IMR-90 (cell line): ENCODE results near the gene RASD2. TPM values are rescaled to one million over a fixed set of nuclear protein-coding genes. Genes with fewer than 3 reads are reported as not detected.

Experiments used
- ATAC-seq: fragments of 200-7000 bp; cut with Tn5 transposase; 2 replicates; pipeline ENCODE4 v1.9.1; 2020; ENCODE audit warnings: low read depth, mild to moderate bottlenecking, moderate library complexity
- BruUV-seq: library from RNA; stranded (reverse); fragments of 400-500 nt; replicated peaks from 2 replicates; lab custom pipeline; 2021; lab: Mats Ljungman, UMichigan
- CTCF ChIA-PET: fragments of 300-600 bp; formaldehyde crosslinking; extraction: SDS; loops from one replicate; lab custom pipeline; 2021; ENCODE audit warnings: antibody characterized with exemption; lab: Yijun Ruan, JAX
- POLR2A ChIA-PET: fragments of 300-600 bp; sonication (Branson Sonifier 250); formaldehyde crosslinking; loops from one replicate; lab custom pipeline; 2022; ENCODE audit warnings: antibody characterized with exemption; ENCODE audit not compliant: unreplicated experiment; lab: Charles Lee
- DNase-seq: peaks from one replicate; pipeline ENCODE4 v3.0.0; 2013
- H2AFZ ChIP-seq: replicated peaks from 2 replicates; pipeline ENCODE3; 2013; ENCODE audit warnings: low read length, mild to moderate bottlenecking; ENCODE audit not compliant: poor library complexity
- H2AK5ac ChIP-seq: 2 replicates; pipeline ENCODE4 v1.6.1; 2013; ENCODE audit warnings: low read depth, low read length, inconsistent platforms
- H2AK9ac ChIP-seq: replicated peaks from 2 replicates; pipeline ENCODE3; 2013; ENCODE audit warnings: mild to moderate bottlenecking, low read depth, low read length, moderate library complexity; ENCODE audit not compliant: poor library complexity
- H2BK120ac ChIP-seq: 2 replicates; pipeline ENCODE4 v1.6.1; 2013; ENCODE audit warnings: low read depth, low read length, inconsistent platforms
- H2BK15ac ChIP-seq: 3 replicates; pipeline ENCODE4 v1.6.1; 2013; ENCODE audit warnings: low read depth, low read length, inconsistent platforms
- H2BK20ac ChIP-seq: 2 replicates; pipeline ENCODE4 v1.6.1; 2013; ENCODE audit warnings: low read depth, mild to moderate bottlenecking, inconsistent platforms, low read length, moderate library complexity
- H2BK5ac ChIP-seq: 2 replicates; pipeline ENCODE4 v1.6.1; 2013; ENCODE audit warnings: mild to moderate bottlenecking, low read depth, low read length, inconsistent platforms; ENCODE audit not compliant: poor library complexity, severe bottlenecking
- H3K14ac ChIP-seq: replicated peaks from 2 replicates; pipeline ENCODE4 v1.6.1; 2013; ENCODE audit warnings: low read depth, low read length, inconsistent platforms
- H3K18ac ChIP-seq: 2 replicates; pipeline ENCODE4 v1.6.1; 2013; ENCODE audit warnings: low read depth, low read length, control low read depth
- H3K23ac ChIP-seq: 2 replicates; pipeline ENCODE4 v1.6.1; 2013; ENCODE audit warnings: low read depth, low read length, inconsistent platforms
- H3K27ac ChIP-seq: 2 replicates; pipeline ENCODE4 v1.5.1; 2013; ENCODE audit warnings: mild to moderate bottlenecking, control low read depth, low read length; ENCODE audit not compliant: insufficient read depth
- H3K27me3 ChIP-seq: 2 replicates; pipeline ENCODE4 v1.6.1; 2013; ENCODE audit warnings: low read length; ENCODE audit not compliant: control insufficient read depth, insufficient read depth
- H3K36me3 ChIP-seq: 2 replicates; pipeline ENCODE4 v1.6.1; 2013; ENCODE audit warnings: low read length, mixed read lengths; ENCODE audit not compliant: control insufficient read depth, insufficient read depth
- H3K4ac ChIP-seq: 2 replicates; pipeline ENCODE4 v1.6.1; 2013; ENCODE audit warnings: low read depth, low read length, inconsistent platforms
- H3K4me1 ChIP-seq: 2 replicates; pipeline ENCODE4 v1.6.1; 2013; ENCODE audit warnings: low read length, mixed read lengths; ENCODE audit not compliant: control insufficient read depth, insufficient read depth
- H3K4me2 ChIP-seq: 2 replicates; pipeline ENCODE4 v1.6.1; 2013; ENCODE audit warnings: low read depth, mild to moderate bottlenecking, control low read depth, low read length, moderate library complexity
- H3K4me3 ChIP-seq: 2 replicates; pipeline ENCODE4 v1.5.1; 2013; ENCODE audit warnings: low read depth, mild to moderate bottlenecking, control low read depth, low read length, moderate library complexity; ENCODE audit not compliant: insufficient read depth
- H3K56ac ChIP-seq: 2 replicates; pipeline ENCODE4 v1.6.1; 2013; ENCODE audit warnings: low read length, inconsistent platforms; ENCODE audit not compliant: insufficient read depth; ENCODE audit errors: extremely low read depth
- H3K79me1 ChIP-seq, 2 experiments: 2 replicates each; pipeline ENCODE4 v1.6.1; 2013; ENCODE audit warnings: low read length in 2 of 2, inconsistent platforms in 1 of 2, low read depth in 1 of 2
- H3K9ac ChIP-seq: 2 replicates; pipeline ENCODE4 v1.6.1; 2013; ENCODE audit warnings: low read depth, low read length, control low read depth
- H3K9me1 ChIP-seq: 2 replicates; pipeline ENCODE4 v1.6.1; 2013; ENCODE audit warnings: low read length, inconsistent platforms; ENCODE audit not compliant: insufficient read depth
- H3K9me3 ChIP-seq: 2 replicates; pipeline ENCODE4 v1.6.1; 2013; ENCODE audit warnings: low read length; ENCODE audit not compliant: control insufficient read depth, insufficient read depth
- H4K20me1 ChIP-seq: 2 replicates; pipeline ENCODE4 v1.6.1; 2013; ENCODE audit warnings: low read length, inconsistent platforms; ENCODE audit not compliant: insufficient read depth
- H4K5ac ChIP-seq: 2 replicates; pipeline ENCODE4 v1.6.1; 2013; ENCODE audit warnings: mild to moderate bottlenecking, low read depth, low read length, control low read depth
- H4K8ac ChIP-seq, 2 experiments: 2 replicates each; pipeline ENCODE4 v1.6.1; 2013; ENCODE audit warnings: low read depth in 2 of 2, low read length in 2 of 2, control low read depth in 1 of 2, inconsistent platforms in 1 of 2
- H4K91ac ChIP-seq: 2 replicates; pipeline ENCODE4 v1.6.1; 2013; ENCODE audit warnings: low read depth, low read length, inconsistent platforms; ENCODE audit not compliant: insufficient read depth
- CHD1 ChIP-seq: IDR thresholded peaks from 2 replicates; pipeline ENCODE4 v1.6.1; 2012; ENCODE audit warnings: low read depth, low read length, improper control_type of control experiment
- ELK1 ChIP-seq: fragments of 150-350 bp; IDR thresholded peaks from 2 replicates; pipeline ENCODE4 v1.6.1; 2016; ENCODE audit warnings: low read depth, mild to moderate bottlenecking, low read length, moderate library complexity, borderline replicate concordance
- FOS ChIP-seq: fragments of 150-350 bp; IDR thresholded peaks from 2 replicates; pipeline ENCODE4 v1.6.1; 2016; ENCODE audit warnings: low read depth, low read length
- POLR2A ChIP-seq: IDR thresholded peaks from 2 replicates; pipeline ENCODE4 v1.6.1; 2012; ENCODE audit warnings: mild to moderate bottlenecking, low read depth, low read length
- WGBS, 2 experiments: methylation state at CpG; one replicate each; pipeline versions ENCODE4 v1.1.5 to v1.1.7; 2013; ENCODE audit warnings: missing lambda C conversion rate in 2 of 2; ENCODE audit not compliant: insufficient read length in 1 of 2; ENCODE audit errors: extremely low coverage in 2 of 2; 5-methylcytosine and 5-hydroxymethylcytosine counted together
- dilution Hi-C: fragments of 300-500 bp; cut with HindIII; formaldehyde crosslinking; loops from one replicate; pipeline ENCODE4 v1.14.3; 2018; ENCODE audit warnings: low sequenced_read_pairs; ENCODE audit not compliant: unreplicated experiment
- in situ Hi-C: fragments of 300-500 bp; cut with MboI; formaldehyde crosslinking; loops from 3 replicates; pipeline ENCODE4 v1.14.3; 2019; ENCODE audit warnings: low sequenced_read_pairs, inconsistent platforms, mixed read lengths
- intact Hi-C: fragments of 100-400 bp; cut with micrococcal nuclease; formaldehyde crosslinking; loops from 2 replicates; pipeline ENCODE4 v1.10.0; 2022
- polyA plus RNA-seq, 3 experiments: library from polyadenylated mRNA; depleted of rRNA; stranded (reverse); fragments of >200 nt; gene quantifications; 2 replicates each; pipeline ENCODE4 v1.2.3, GENCODE V29; 2012; ENCODE audit warnings: low replicate concordance in 1 of 3
- total RNA-seq: library from RNA; depleted of rRNA; stranded (reverse); fragments of >200 nt; gene quantifications from 2 replicates; pipeline ENCODE4 v1.2.3, GENCODE V29; 2012

RASD2 gene
- total and polyA plus RNA-seq, 2 of the 4 experiments (the other 2 are of a cell fraction), result under 0.01 to 0.32 TPM

- H4K20me1 ChIP-seq, result no peaks in the 10 kb centered on the region
- no peaks in the 10 kb centered on the region for H3K36me3 ChIP-seq
- no peak overlapping the region for H2BK120ac ChIP-seq
- H2AK5ac ChIP-seq, result no peak overlapping the region
- H3K27ac ChIP-seq, result no peak overlapping the region
- H3K4ac ChIP-seq, result no peak overlapping the region
- no peak overlapping the region for H4K8ac ChIP-seq
- BruUV-seq, result no TSS peak
- no peak for TF ChIP-seq ELK1
- TF ChIP-seq POLR2A, result no peak
- no peak for TF ChIP-seq CHD1
- no peak for TF ChIP-seq FOS
- intact Hi-C loops, result no loop called here
- no peak overlapping the region for H3K23ac ChIP-seq
- H4K91ac ChIP-seq, result no peak overlapping the region
- H3K4me2 ChIP-seq, result no peak overlapping the region
- WGBS, 2 experiments, result no CpG with 5 or more reads among the region's 12 CpGs
- no peak overlapping the region for H2AK9ac ChIP-seq
- DNase-seq (no peak), ATAC-seq (no peak)
- POLR2A ChIA-PET, result no interaction called here
- H2BK15ac ChIP-seq, result no peak overlapping the region
- no peaks in the 10 kb centered on the region for H3K9me1 ChIP-seq
- H3K14ac ChIP-seq, result no peak overlapping the region
- H3K9me3 ChIP-seq, result peaks cover 3% of the 10 kb centered on the region; the same call in 1 of the 2 replicates
- peaks cover 17% of the 10 kb centered on the region for H3K27me3 ChIP-seq
- H2BK5ac ChIP-seq, result no peak overlapping the region
- no peaks in the 10 kb centered on the region for H3K79me1 ChIP-seq
- no peak overlapping the region for H2AFZ ChIP-seq
- no peak overlapping the region for H3K4me3 ChIP-seq
- no peak overlapping the region for H4K5ac ChIP-seq
- in situ Hi-C loops, result no loop called here
- no peak overlapping the region for H3K18ac ChIP-seq
- peaks cover 3% of the 10 kb centered on the region; the same call in 1 of the 2 replicates for H3K4me1 ChIP-seq
- CTCF ChIA-PET, result no interaction called here
- H2BK20ac ChIP-seq, result no peak overlapping the region
- no peak overlapping the region for H3K9ac ChIP-seq
- H3K56ac ChIP-seq, result no peak overlapping the region
- dilution Hi-C loops, result no loop called here
Measured at GRCh38 chr22:35525687-35526332, 14.8 kb upstream of the RASD2 start.
